DMS 273 (cell line): ENCODE data around the gene CYP21A2.
A peak's percentile ranks its signal among the peaks of the same experiment; 100 is the strongest.
"Not testable (repeated sequence)": the region's sequence is repeated elsewhere in the genome, so short reads cannot be mapped to it uniquely, and the experiment has no call there.

Experiments used
- DNase-seq: peaks from one replicate; lab custom pipeline; 2025; ENCODE audit not compliant: unreplicated experiment; lab: John Stamatoyannopoulos, UW

The CYP21A2 gene

DNA sequence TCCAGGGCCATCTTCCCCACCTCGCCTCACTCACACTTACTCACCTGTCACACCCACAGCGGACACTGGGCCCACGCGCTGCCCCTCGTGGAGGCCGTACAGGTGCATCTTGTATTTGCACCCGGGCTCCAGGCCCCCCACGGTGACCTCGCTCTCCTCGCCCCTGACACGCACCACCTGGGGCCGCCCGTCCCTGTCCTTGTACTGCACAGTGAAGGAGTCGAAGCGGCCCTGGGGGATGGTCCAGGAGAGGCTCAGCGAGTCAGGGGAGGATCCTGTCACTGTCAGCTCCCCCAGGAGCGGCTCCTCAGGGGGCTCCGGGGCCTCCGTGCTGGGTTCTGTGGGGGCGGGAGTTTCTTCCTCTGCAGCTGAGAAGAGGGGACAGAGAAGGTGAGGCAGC lies 14.4 kb downstream of the CYP21A2 start:
- DNase-seq = not testable (repeated sequence)

DNA sequence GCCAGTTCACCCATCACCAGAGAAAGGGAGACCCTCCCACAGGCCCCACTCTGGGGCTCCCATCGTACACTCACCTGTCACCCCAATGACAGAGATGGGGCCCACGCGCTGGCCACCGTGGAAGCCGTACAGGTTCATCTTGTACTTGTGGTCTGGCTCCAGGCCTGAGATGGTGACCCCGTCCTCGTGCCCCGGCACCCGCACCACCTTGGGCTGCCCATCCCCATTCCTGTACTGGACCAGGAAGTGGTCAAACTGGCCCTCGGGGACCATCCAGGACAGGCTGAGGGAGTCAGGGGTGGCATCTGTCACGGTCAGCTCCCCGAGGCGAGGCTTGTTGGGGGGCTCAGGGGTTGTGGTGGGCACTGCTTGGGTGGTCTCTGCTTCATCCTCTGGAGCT lies 15.1 kb downstream of the CYP21A2 start:
- DNase-seq = not testable (repeated sequence)

DNA sequence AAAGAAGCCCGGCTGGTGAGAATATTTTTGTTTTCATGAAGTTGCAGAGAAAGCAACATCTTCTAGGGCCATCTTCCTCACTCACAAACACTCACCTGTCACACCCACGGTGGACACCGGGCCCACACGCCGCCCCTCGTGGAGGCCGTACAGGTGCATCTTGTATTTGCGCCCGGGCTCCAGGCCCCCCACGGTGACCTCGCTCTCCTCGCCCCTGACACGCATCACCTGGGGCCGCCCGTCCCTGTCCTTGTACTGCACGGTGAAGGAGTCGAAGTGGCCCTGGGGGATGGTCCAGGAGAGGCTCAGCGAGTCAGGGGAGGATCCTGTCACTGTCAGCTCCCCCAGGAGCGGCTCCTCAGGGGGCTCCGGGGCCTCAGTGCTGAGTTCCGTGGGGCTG lies 17.5 kb downstream of the CYP21A2 start:
- DNase-seq = not testable (repeated sequence)

DNA sequence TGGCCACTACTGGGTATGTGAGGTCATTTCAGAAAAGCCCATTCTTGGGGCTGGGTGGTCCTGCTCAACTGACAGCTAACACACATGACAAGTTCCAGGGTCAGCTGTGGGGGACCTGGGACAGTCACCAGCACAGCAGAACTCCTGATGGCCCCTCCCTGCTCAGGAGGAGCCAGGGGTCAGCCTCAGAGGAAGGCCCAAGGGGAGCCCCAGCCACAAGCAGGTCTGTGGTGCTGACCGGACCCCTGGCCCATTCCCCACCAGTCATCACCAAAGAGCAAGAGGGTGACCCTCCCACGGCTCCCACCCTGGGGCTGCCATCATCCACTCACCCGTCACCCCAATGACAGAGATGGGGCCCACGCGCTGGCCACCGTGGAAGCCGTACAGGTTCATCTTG lies 18.0 kb downstream of the CYP21A2 start:
- DNase-seq = no peak

DNA sequence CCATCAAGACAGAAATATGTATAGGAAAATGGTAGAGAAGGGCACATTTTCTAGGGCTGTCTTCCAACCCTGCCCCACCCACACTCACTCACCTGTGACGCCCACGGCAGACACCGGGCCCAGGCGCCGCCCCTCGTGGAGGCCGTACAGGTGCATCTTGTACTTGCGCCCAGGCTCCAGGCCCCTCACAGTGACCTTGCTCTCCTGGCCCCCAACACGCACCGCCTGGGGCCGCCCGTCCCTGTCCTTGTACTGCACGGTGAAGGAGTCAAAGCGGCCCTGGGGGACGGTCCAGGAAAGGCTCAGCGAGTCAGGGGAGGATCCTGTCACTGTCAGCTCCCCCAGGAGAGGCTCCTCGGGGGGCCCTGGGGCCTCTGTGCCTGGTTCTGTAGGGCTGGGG lies 19.8 kb downstream of the CYP21A2 start:
- DNase-seq = no peak

DNA sequence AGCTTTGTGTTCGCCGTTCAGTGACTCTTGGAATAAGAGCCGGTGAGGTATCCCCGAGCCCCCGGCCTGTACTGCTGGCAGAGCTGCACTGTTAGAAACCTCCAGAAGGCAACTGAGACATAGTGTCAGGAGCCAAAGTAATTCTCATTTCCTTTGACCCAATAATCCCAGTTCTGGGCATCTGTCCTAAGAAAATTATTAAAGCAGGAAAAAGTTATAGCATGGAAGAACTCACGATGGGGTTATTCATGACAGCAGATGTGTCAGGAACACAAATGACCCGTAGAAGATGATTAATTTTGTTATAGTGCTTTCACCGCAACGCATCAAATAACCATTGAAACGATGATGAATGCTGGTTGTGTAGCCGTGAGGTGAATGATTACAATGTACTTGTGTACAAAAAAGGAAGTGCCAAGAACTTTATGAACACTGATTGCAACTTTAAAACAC lies 20.3 kb downstream of the CYP21A2 start:
- no peak for DNase-seq

DNA sequence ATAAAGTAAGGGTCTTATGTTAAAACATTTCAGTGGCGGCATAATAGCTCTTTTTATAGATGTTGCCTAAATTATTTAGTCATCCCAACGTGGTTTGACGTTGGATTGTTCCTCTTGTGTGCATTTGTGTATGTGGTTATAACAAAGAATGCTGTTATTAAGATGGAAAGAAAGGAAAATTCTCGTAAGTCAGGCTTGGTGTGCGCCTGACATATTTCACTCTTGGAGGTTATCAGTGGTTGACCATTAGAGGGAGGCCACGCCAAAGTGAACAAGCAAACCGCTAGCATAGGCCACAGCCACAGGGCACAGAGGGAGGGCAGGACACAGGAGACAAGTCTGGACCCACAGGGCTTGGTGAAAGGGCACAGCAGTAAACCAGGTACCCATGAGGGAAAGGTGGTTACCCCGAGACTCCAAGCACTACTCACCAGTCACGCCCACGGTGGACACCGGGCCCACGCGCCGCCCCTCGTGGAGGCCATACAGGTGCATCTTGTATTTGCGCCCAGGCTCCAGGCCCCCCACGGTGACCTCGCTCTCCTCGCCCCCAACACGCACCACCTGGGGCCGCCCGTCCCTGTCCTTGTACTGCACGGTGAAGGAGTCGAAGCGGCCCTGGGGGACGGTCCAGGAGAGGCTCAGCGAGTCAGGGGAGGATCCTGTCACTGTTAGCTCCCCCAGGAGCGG lies 22.9 kb downstream of the CYP21A2 start:
- DNase-seq = no peak

DNA sequence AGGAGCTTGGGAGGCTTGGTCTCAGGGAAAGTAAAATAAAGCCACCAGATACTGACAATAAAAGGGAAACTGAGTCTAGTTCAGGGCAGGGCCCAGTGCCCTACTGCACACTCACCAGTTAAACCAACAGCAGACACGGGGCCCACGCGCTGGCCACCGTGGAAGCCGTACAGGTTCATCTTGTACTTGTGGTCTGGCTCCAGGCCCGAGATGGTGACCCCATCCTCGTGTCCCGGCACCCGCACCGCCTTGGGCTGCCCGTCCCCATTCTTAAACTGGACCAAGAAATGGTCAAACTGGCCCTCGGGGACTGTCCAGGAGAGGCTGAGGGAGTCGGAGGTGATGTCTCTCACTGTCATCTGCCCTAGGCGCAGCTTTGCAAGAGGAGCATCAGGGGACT lies 26.5 kb downstream of the CYP21A2 start:
- no peak for DNase-seq

DNA sequence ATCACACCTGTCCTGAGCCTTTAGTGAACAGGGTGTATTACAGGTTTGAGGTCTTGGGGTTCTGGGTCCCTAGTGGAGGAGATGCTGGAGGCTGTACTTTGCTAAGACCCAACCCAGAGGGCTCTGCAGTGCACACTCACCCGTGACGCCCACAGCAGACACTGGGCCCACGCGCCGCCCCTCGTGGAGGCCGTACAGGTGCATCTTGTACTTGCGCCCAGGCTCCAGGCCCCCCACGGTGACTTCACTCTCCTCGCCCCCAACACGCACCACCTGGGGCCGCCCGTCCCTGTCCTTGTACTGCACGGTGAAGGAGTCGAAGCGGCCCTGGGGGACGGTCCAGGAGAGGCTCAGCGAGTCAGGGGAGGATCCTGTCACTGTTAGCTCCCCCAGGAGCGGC lies 29.3 kb downstream of the CYP21A2 start:
- DNase-seq = not testable (repeated sequence)

DNA sequence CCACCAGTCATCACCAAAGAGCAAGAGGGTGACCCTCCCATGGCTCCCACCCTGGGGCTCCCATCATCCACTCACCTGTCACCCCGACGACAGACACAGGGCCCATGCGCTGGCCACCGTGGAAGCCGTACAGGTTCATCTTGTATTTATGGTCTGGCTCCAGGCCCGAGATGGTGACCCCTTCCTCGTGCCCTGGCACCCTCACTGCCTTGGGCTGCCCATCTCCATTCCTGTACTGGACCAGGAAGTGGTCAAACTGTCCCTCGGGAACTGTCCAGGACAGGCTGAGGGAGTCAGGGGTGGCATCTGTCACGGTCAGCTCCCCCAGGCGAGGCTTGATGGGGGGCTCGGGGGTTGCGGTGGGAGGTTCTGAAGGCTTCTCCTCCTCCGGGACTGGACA lies 30.1 kb downstream of the CYP21A2 start:
- not testable (repeated sequence) for DNase-seq

DNA sequence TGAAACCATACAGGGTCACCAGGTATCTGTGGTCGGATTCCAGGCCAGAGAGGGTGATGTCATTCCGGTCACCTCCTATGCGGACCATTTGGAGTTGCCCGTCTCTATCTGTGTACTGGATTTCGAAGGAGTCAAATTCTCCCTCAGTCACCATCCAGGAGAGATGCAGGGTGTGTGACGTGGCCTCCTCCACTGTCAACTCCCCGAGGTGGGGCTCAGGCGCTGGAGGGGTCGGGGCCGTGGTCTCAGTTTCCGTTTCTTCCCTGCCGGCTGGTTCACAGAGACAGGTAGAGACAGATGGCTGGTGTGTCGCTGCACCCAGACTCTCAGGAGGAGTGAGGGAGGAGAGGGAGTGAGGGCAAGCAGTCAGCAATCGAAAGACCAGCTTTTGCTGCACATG lies 30.7 kb downstream of the CYP21A2 start:
- DNase-seq = no peak

DNA sequence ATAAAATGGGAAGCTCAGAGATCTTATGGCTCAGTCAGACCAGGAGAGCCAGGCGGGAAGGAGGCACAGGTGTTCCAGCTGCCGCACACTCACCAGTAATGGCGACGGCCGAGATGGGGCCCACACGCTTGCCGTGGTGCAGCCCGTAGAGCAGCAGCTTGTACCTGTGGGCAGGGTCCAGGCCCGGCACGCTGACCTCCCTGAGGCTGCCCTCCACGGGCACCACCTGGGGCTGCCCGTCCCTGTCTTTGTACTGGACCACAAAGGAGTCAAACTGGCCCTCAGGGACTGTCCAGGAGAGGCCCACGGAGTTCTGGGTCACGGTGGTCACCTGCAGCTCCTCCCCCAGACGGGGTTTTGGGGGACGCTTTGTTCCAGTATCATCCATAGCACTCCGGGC lies 31.2 kb downstream of the CYP21A2 start:
- DNase-seq = no peak

DNA sequence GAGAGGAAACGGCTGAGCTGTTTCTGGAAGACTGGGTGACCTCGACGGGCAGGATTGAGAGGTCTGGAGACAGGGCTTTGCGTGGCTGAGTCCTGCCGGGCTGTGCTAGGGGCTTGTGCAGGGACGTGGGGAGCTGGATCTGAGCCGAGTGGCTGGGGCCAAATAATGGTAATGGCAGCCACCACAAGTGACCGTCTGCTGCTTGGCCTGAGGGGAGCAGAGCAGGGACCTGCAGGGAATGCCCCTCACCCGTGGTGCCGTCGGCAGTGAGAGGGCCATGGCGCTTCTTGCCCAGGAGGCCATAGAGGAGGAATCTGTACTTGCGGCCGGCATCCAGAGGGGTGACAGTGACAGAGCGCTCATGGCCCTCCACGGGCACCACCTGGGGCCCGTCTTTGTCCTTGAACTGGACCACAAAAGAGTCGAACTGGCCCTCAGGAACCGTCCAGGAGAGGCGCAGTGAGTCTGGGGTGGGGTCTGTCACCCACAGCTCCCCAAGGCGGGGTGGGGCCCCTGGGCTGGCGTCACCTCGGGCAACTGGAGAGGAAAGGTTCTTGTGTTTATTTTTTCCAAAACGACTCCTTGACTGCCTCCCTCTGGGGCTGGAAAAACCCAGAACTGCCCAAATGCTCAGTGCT lies 31.8 kb downstream of the CYP21A2 start:
- no peak for DNase-seq

DNA sequence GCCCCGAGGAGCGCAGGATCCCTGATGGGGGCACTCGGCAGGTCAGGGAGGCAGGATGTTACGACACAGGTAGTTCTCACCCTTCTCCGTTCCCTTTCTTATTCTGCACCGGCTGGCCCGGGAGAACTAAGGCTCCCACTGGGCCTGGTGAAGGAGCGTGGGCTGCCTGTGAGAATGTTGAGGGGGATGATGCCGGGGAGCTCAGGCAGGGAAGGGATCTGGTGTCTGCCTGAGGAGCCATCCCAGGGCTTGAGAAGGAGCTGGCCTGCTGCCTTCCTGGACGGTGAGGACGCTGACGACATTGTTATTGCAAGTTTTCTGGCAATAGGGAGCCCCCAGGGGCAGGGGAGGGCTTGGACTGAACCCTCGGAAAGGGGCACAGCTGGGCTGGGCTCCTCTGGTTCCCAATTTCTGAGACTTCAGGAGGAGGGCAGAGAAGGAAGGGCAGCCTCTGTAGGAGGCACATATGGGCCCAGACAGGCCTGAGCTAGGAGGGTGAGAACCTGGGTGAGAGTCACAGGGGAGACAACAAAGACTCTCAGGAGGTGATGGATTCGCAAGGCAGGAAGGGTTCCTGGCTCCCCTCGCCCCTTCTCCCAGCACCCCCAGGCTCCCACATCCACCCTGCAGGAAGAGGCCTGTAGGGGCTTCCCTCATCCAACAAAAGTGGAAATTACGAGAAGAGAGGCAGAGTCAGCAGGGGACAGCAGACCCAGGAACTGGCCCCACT lies 32.8 kb downstream of the CYP21A2 start:
- DNase-seq = no peak

DNA sequence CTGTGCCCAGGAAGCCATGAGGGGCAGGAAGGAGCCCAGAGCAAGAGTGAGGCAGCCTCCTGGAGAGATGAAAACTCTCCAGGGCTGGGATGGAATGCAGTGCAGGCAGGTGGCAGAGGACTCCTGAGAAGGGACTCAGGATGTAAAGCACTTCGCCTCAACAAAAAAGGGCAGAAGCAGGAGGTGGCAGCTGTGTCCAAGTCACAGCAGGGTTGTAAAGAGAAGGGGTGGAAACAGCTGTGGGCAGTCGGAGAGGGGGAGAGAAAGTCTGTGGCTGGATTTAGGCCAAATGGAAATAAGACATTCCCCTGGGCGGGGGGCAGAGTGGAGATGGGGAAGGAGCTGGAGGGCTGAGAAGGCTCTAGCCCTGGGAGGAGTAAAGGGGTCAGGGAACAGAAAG lies 34.9 kb downstream of the CYP21A2 start:
- peak; percentile 62 for DNase-seq

DNA sequence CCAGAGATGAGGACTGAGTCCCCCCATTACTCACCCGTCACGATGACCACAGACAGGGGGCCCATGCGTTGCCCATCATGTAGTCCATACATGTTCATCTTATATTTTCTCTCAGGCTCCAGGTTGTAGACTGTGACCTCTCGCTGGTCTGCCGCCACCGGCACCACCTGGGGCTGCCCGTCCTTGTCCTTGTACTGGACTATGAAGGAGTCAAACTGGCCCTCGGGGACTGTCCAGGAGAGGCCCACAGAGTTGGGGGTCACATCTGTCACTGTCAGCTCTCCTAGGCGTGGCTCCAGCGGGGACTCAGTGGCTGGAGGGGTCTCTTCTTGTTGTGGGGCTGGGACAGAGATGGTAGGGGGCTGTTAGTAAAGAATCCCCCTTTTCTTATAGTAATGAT lies 35.4 kb downstream of the CYP21A2 start:
- no peak for DNase-seq

DNA sequence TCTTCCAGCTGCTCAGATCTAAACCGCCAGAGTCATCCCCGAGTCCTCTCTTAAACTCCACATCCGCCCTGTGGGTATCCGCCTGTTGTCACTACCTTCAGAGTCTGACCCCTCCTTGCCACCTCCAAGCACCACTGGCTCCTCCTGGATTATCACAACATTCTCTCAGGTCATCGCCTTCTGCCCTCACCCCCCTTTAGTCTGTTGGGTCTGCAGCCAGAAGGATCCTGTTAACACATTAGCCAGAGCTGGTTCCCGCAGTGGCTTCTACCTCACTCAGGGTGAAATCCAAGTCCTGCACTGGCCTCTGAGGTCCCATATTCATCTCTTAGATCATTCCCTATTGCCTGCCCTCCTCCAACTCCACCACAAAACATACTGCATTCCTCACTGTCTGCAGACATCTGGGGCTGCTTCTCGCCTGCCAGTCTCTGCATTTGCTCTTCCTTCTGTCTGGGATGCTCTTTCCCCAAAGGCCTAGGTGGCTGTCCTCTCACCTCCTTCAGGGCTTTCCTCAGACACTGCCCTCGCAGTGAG lies 36.8 kb downstream of the CYP21A2 start:
- no peak for DNase-seq

DNA sequence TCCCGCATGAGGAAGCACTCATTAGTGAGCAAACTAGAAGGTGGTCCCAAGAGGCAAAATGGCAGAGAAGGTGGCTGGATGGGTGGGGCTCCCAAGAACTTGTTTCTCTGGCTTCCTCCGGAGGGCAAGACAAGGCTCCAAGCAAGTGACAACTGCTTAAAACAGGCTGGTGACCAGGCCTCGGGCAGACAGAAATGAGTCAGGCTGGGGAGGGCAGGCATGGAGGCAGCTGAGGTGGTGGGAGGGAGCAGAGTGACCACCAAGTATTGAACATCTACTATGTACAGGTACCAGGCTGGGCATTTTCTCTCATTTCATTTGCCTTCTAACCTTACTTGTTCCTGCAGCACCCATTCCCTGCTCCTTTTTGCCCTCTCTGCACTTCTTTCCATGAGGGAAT lies 37.6 kb downstream of the CYP21A2 start:
- no peak for DNase-seq

DNA sequence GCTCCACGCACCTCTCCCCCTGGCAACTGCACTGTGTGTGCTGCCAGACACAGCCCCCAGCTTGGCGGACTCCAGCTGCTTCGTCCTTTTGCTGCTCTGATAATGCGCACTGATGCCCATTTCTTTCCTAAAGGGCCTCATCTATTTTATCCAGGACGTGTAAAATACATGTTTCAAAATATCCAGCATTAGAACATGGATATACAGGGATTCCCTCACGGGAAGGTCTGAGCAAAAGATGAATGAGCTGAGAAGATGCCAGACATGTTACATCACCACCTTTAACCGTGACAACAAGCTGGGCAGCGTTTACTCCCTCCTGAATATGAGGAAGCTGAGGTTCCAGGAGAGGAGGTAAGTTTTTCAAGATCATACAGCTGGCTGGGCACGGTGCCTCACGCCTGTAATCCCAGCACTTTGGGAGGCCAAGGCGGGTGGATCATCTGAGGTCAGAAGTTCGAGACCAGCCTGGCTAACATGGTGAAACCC lies 38.1 kb downstream of the CYP21A2 start:
- DNase-seq = peak; percentile 21

DNA sequence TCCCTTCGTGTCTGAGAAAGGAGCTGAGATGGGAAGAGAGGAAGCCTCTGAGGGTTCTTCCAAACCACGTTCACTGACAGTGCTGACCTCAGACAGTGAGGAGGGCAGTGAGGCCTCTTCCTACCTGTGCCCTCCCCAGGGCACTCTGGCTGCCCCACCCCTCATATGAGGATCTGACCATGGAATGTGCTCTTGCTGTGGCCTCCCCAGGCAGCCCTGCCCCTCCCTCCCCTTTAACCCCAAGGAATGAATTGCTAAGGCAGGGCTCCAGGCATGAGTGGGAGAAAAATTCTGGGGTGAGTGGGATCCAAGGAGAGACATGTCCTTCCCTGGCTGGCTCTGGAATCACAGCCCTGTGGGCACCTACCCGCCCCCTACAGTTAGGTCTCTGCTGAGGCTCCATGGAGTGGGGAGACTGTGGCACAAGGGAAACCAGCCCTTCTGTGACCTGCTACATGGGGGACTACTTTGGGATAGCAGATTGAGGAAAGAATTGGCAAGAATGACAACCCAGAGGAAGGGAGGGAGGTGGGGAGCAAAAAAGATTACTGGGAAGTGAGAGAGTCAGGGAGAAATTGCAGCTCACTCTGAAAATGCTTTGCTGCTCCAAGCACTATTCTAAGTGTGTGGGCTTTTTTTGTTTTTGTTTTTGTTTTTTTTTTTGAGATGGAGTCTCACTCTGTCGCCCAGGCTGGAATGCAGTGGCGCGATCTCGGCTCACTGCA lies 41.5 kb downstream of the CYP21A2 start:
- DNase-seq = no peak
